Measurements from ENCODE around the gene HMGCS2. TPM values are rescaled to one million over a fixed set of nuclear protein-coding genes. Genes with fewer than 3 reads are reported as not detected.

HMGCS2 gene
- total RNA-seq, 1 experiment from 2014 or later, result not detected

DNA sequence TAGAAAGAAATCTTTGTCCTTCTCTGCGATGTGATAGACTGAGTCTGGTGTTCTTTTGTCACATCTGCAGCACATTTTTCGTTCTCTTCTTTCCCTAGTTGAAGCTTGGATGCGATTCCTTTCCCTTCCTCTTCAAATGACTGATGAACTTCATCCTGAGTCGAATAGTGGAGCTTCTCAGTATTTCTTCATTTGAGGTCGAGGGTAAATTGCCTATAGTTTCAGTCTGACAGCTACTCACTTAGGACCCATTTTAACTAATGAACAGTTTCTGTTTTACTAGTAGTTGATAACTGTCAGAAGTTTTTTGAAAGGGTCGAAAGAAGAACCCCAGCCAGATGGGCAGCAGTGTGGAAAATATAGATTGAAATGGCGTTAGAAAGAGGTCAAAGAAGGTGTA lies 47.2 kb upstream of the HMGCS2 start:
- no peak overlapping the region for H2AFZ ChIP-seq
- POLR2A ChIA-PET (ENCODE audit: unreplicated experiment), result no interaction called here
- no peak for TF ChIP-seq EZH2 (IDR thresholded peaks at IDR 0.05; ENCODE audit: low read depth)
- TF ChIP-seq, protein P1, sequence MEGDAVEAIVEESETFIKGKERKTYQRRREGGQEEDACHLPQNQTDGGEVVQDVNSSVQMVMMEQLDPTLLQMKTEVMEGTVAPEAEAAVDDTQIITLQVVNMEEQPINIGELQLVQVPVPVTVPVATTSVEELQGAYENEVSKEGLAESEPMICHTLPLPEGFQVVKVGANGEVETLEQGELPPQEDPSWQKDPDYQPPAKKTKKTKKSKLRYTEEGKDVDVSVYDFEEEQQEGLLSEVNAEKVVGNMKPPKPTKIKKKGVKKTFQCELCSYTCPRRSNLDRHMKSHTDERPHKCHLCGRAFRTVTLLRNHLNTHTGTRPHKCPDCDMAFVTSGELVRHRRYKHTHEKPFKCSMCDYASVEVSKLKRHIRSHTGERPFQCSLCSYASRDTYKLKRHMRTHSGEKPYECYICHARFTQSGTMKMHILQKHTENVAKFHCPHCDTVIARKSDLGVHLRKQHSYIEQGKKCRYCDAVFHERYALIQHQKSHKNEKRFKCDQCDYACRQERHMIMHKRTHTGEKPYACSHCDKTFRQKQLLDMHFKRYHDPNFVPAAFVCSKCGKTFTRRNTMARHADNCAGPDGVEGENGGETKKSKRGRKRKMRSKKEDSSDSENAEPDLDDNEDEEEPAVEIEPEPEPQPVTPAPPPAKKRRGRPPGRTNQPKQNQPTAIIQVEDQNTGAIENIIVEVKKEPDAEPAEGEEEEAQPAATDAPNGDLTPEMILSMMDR (conservative IDR thresholded peaks at IDR 0.05), result no peak
- no peaks in the 10 kb centered on the region for H3K9me3 ChIP-seq (ENCODE audit: insufficient read depth, low read depth)
- H3K27ac ChIP-seq, result no peak overlapping the region
- no peaks in the 10 kb centered on the region for H3K27me3 ChIP-seq (ENCODE audit: insufficient read depth, low read depth)
- CTCF ChIA-PET, result no interaction called here
- no peaks in the 10 kb centered on the region for H3K9me2 ChIP-seq (ENCODE audit: insufficient read depth)
- H3K36me3 ChIP-seq (ENCODE audit: low read depth), result no peaks in the 10 kb centered on the region
- H3K4me1 ChIP-seq (replicated peaks; ENCODE audit: insufficient read depth), result 0 out of 2 replicates have a peak, but pooled peaks cover 5% of the 10 kb centered on the region
- no peaks in the 10 kb centered on the region for H3F3A ChIP-seq (ENCODE audit: insufficient read depth, low read depth)
- H3K4me2 ChIP-seq, result no peak overlapping the region
- BruUV-seq (replicated peaks), result no TSS peak
- H4K20me1 ChIP-seq (ENCODE audit: insufficient read depth), result no peaks in the 10 kb centered on the region
- intact Hi-C loops (cut with micrococcal nuclease; ENCODE audit: unreplicated experiment), result no loop called here
- DNase-seq, result no peak
- H3K79me2 ChIP-seq (ENCODE audit: low read depth), result no peaks in the 10 kb centered on the region
- no peak overlapping the region for H3K4me3 ChIP-seq

DNA sequence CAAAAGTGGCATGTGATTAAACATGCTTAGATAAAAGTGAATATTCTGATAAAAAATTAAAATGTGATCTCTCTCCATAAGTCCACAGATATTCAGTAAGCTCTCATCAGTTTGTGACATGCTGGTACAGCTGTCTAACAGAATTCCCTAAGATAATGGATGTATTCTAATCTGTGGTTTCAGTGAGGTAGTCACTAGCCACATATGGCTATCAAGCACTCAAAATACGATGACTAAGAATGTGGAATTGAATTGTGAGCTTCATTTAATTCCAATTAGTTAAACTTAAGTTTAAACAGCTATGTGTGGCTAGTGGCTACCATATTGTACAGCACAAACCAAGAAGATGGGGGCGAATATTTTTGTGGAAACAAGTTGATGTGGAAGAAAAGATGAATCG lies 46.7 kb upstream of the HMGCS2 start:
- TF ChIP-seq EZH2 (IDR thresholded peaks at IDR 0.05; ENCODE audit: low read depth), result no peak
- TF ChIP-seq, protein P1 (conservative IDR thresholded peaks at IDR 0.05), result no peak
- no TSS peak for BruUV-seq (replicated peaks)
- H3K36me3 ChIP-seq (ENCODE audit: low read depth), result no peaks in the 10 kb centered on the region
- H4K20me1 ChIP-seq (ENCODE audit: insufficient read depth), result no peaks in the 10 kb centered on the region
- no peaks in the 10 kb centered on the region for H3K27me3 ChIP-seq (ENCODE audit: insufficient read depth, low read depth)
- POLR2A ChIA-PET (ENCODE audit: unreplicated experiment), result no interaction called here
- no peaks in the 10 kb centered on the region for H3K9me2 ChIP-seq (ENCODE audit: insufficient read depth)
- H3K27ac ChIP-seq, result no peak overlapping the region
- no peak for DNase-seq
- intact Hi-C loops (cut with micrococcal nuclease; ENCODE audit: unreplicated experiment), result no loop called here
- no peak overlapping the region for H2AFZ ChIP-seq
- H3K4me3 ChIP-seq, result no peak overlapping the region
- H3F3A ChIP-seq (ENCODE audit: insufficient read depth, low read depth), result no peaks in the 10 kb centered on the region
- H3K9me3 ChIP-seq (ENCODE audit: insufficient read depth, low read depth), result no peaks in the 10 kb centered on the region
- CTCF ChIA-PET, result interaction anchor here (0.6 kb wide), 1 partner anchor 248 kb away, joined by 7 read pairs; no protein-coding TSS in a partner anchor
- H3K79me2 ChIP-seq (ENCODE audit: low read depth), result no peaks in the 10 kb centered on the region
- 0 out of 2 replicates have a peak, but pooled peaks cover 5% of the 10 kb centered on the region for H3K4me1 ChIP-seq (replicated peaks; ENCODE audit: insufficient read depth)
- no peak overlapping the region for H3K4me2 ChIP-seq

DNA sequence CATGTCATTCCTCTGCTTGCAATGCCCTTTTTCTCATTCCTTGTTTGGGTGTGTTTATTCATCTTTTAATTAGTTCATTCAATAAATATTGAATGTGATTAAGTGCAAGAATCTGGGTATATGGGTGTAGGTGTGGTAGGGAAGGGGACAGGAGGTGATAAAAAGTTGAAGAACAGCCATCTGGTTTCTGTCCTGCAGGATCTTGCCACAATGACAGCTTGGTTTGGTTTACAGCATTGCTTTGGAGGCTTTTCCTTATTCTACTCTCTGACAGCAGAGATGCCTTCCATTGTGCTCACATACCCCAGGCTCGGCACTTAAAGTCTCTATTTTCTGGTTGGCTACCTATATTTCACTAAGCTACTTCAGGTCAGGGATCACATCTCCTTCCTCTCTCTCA lies 45.6 kb upstream of the HMGCS2 start:
- DNase-seq, result no peak
- POLR2A ChIA-PET (ENCODE audit: unreplicated experiment), result no interaction called here
- H3K9me2 ChIP-seq (ENCODE audit: insufficient read depth), result no peaks in the 10 kb centered on the region
- H3K27ac ChIP-seq, result no peak overlapping the region
- no peaks in the 10 kb centered on the region for H3K36me3 ChIP-seq (ENCODE audit: low read depth)
- TF ChIP-seq EZH2 (IDR thresholded peaks at IDR 0.05; ENCODE audit: low read depth), result no peak
- TF ChIP-seq, protein P1 (conservative IDR thresholded peaks at IDR 0.05), result no peak
- H3K4me1 ChIP-seq (replicated peaks; ENCODE audit: insufficient read depth), result 0 out of 2 replicates have a peak, but pooled peaks cover 5% of the 10 kb centered on the region
- no peaks in the 10 kb centered on the region for H4K20me1 ChIP-seq (ENCODE audit: insufficient read depth)
- H3K4me2 ChIP-seq, result no peak overlapping the region
- no peaks in the 10 kb centered on the region for H3K79me2 ChIP-seq (ENCODE audit: low read depth)
- no peak overlapping the region for H3K4me3 ChIP-seq
- BruUV-seq (replicated peaks), result no TSS peak
- no peaks in the 10 kb centered on the region for H3K27me3 ChIP-seq (ENCODE audit: insufficient read depth, low read depth)
- no peaks in the 10 kb centered on the region for H3F3A ChIP-seq (ENCODE audit: insufficient read depth, low read depth)
- intact Hi-C loops (cut with micrococcal nuclease; ENCODE audit: unreplicated experiment), result no loop called here
- no peaks in the 10 kb centered on the region for H3K9me3 ChIP-seq (ENCODE audit: insufficient read depth, low read depth)
- CTCF ChIA-PET, result no interaction called here
- no peak overlapping the region for H2AFZ ChIP-seq
